GM18507 (cell line): ENCODE measurements around the gene DTNB.

Source experiments
- DNase-seq: peaks from one replicate; pipeline ENCODE4 v3.0.0; 2011; ENCODE audit warnings: low read depth; ENCODE audit not compliant: insufficient read length; ENCODE audit errors: extremely low spot score
- FAIRE-seq: peaks from 2 replicates; lab custom pipeline; 2011; peaks lifted over from hg19 to GRCh38; lab: Jason Lieb, UNC

The DTNB gene

DNA sequence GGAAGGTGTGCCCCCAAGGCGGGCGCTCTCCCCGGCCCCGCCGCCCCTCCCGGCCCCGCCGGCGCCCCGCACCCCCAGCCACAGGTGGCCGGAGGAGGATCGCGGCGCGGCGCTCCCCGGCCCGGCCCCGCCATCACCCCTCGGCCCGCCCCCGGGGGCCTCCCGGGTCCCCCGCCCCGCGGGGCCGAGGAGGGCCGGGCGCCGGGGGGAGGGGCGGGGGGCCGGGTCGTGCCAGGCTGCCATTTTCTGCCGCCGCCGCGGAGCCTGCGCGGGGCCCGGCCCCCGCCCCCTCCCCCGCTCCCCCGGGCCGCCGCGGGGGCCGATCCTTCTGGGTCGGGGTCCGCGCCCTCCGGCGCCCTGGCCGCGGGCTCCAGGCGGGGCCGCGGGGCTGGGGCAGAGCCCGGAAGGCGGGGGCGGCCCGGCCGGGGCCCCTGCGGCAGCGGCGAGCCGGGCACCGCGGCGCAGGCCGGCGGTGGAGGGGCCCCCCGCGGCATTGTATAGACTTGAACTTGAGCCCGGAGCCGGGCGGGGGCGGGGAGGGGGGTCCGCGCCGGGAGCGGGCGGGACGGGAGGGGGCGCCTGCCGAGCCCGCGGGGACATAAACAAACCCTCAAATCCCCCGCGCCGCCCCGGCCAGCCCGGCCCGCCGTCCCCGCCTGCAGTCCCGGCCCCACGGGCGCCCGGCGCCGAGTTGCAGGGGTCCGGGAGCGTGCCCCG, 332.2 kb downstream of the DTNB start:
- no peak for DNase-seq
- FAIRE-seq: no peak

DNA sequence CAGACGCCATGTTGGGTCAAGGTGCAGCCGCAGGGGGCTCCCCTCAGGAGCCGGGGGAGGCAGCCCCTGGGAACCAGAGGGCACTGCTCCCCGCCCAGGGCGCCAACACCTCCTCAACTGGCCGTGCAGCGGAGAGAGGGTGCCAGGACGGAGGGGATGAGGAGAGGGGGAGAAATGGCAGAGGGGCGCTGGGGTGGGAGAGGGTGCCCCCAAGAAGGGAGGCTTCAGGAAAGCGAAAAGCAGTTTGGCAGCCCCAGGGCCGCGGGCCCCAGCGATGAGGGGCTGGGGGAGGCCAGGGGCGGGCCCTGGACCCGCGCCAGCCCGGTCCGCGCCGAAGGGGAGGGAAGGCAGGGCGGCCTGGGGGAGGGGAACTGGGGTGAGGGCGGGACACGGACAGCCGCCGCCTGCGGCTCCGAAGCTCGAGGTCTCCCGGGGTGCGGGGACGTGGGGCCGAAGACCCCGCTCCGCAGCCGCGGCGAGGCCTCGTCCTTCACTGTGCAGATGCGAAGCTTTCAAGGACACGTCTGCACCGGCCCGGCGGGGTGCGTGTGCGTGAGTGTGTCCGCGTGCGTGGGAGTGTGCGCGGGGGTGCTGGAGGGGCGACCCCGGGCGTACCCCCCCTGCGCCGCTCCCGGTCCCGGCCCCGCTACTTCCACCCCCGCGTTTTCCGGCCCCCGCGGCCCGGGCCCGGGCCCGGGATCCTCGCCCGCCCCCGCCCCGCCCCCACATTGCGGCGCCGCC, 333.0 kb downstream of the DTNB start:
- DNase-seq: no peak
- FAIRE-seq: no peak

DNA sequence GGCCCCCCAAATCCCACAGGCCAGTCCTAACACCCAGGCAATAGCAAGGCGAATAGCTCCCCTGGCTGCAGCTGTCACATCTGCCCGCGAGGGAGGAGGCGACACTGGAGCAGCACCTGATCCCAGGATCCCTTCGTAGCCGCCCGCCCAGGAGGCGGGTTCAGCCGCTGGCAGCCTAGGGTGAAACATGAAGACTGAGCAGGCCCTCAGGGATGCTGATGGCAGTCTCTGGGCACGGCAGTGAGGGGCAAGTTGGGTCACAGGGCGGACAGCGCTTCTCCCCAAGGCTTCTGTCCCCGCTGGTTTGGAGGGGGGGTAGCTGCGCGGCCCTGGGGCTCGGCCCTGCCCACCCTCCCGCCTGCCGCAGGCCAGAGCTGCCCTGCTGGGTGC, 333.6 kb downstream of the DTNB start:
- DNase-seq (no peak), FAIRE-seq (no peak)

DNA sequence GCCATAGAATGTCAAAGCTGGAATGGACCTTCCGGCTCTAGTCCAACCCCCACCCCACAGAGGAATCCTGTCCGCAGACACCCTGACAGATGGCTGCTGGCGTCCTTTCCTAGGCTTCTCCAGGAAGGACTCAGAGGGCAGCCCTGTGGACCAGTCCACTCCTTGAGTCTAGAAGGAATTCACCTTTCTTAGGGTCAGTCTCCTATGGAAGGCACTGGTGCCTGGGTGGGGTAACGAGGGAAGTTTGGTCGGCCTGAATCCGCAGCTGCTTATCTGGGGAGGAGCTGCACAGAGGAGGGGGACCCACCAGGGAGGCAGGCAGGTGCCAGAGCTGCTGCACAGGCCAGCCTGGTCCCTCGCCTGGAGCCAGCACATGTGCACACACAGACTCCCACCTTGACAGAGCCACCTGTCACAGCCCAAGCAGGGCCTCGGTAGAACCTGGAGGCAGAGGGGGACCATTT, 334.1 kb downstream of the DTNB start:
- FAIRE-seq (no peak), DNase-seq (no peak)

DNA sequence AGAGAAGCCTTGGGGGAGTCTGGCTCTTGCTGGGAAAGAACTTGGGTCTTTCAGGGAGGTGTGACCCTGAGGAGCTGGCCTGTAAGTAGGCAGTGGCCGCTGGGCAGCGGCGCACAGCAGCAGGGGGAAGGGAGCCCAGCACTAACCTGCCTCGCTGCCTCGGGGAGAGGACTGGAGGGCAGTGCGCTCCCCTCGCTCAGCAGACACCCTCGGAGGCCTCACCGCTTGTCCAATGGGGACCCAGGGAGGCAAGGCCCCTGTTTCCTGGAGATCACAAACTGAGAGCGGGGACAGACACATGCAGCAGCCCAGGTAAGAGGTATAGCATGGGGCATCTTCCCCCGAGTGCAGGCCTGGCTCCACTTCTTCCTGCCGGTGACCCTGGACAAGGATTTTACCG, 335.0 kb downstream of the DTNB start:
- no peak for DNase-seq
- no peak for FAIRE-seq

DNA sequence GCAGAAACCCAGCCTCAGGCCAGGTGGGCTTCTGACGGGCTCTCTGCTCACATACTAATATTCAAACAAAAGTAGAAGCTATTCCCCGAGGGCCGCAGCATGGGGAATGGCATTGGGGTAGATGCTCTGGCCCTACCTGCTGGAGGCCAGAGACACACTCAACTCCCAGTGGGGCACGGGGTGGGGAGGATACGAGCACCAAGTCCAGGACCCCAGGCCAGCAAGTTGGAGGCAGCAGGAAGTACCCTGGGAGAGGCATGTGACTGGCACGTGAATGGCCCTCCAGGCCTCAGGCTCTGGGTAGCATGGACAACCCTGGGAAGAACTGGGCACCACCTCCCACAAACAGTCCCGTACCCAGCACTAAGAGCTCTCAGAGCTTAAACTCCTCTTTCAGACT, 335.5 kb downstream of the DTNB start:
- no peak for FAIRE-seq

DNA sequence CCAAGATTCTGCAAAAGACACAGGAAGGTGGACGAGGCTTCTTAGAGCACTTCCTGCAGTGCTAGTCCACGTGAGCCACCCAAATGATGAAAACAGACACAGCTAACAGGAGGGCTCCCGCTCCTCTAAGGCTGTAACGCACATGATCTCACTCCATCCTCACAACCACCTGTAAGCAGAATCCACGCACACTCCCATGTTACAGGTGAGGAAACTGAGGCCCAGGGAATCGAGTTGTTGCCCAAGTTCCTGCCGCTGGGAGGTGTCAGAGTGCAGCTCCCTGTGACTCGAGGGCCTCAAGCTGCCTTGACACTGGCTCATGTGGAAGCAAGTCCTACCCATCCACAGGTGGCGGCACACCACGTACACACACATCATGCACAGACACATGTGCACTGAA, 336.1 kb downstream of the DTNB start:
- FAIRE-seq (no peak), DNase-seq (no peak)

More for the DNA sequence above, 335.5 kb downstream of the DTNB start:
- DNase-seq: no peak

DNA sequence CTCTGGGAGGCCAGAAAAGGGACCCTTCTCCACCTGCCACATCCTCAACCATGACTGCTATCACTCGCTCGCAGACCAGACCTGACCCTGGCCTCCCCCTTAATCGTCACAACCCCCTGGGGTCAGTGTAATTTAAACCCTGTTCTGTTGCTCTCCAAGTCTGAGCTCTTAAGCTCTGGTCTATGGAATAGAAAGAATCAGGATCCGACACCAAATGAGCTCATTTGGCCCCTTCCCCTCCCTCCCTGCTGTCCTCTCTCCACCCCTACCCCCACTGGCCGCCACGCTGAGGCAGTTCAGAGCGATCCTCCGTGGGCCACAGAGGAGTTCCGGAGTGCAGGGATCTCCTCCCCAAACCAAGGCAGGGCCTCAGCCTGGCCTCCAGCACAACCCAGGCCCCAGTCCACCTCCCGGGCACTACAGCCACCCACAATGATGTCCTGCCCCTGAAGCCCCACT, 337.0 kb downstream of the DTNB start:
- no peak for DNase-seq
- FAIRE-seq: no peak

DNA sequence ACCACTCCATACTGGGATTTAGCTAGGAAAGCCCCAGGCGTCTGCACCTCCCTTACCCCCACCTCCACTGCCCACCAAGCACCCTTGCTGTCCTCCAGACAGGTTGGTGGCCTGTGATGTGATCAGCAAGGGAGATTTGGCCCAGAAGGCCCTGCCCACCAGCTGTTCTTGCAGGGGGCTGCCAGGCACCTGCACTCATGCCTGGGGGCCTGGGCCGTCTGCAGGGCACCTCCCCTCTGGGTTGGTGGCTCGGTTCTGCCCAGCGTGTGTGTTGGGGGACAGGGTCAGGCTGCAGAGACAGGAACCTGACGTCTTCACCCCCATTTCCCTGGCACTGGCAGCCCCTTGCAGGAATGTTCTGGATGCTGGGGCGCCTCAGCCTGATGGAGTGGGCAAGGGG, 337.4 kb downstream of the DTNB start:
- DNase-seq (no peak), FAIRE-seq (no peak)

DNA sequence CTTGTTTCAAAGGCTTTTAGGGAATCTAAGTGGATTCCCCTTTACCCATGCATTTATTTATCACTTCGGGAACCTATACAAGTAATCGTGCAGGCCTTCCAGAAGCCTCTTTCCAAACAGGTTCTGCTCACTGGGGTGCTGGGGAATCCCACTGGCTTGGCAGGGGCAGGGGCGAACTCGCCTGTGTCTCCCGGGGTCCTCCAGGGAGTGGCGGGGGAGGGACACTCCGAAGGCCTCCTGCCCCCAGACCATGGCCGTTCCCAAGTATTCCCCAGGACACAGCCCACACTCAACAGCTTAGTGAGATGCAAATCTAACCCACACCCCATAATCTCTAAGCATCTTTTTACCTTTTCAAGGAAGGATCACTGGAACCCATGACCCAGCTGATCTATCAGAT, 338.2 kb downstream of the DTNB start:
- FAIRE-seq: no peak
- DNase-seq: no peak

DNA sequence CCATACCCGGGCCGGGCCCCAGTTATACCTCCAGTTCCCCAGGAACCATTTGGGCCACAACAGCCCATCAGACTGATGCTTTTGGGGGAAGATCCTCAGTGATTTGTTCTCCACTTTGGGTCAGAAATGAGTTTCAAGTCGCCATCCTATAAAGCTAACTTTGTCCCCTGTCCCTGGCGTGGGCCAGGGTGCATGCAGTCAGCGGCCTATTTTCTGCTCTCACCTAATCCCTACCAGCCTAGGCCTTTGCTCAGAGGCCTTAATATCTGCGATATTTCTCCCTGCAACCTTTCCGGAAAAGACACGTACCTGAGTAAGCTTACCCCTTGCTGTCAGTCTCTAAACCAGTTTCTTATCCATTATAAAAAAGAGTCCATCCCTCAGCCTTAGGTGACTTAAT, 338.9 kb downstream of the DTNB start:
- no peak for FAIRE-seq

DNA sequence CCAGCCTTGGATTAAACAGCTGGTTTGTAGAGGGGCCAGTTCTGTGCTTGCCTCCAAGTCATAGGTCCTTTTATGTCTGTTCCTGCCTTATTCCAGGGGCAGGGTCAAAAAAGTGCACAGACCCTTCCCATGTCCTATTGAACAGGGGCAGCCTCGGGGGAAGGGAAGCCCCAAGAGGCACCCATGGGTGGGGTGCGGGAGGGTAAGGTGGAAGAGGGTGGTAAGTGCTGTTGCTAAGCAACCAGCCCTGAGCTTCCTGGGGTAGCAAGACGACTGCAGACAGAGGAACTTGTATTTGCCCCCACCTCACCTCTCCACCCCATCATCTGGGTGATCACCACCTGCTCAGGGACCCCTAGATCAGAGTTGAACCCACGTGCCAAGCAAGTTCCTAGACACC, 339.4 kb downstream of the DTNB start:
- no peak for FAIRE-seq
- DNase-seq: no peak

More for the DNA sequence above, 338.9 kb downstream of the DTNB start:
- DNase-seq: no peak

DNA sequence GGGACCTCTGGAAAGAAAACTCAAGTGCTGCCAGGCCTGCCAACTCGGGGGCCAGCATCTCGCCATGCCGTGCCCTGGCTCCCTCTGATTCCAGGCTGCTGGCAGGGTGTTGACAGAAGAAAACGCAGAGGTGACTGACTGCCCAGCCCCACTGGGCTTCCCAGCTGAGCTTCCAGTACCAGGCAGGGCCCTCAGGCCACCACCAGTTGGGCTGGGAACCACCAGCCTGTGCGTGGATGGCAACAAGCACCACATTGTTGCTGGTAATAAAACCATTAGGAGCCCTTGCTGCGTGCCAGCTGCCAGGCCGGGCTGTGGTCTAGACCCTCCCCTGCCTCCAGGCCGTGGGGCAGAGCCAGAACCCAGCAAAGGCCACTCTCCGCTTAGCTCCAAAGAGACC, 340.8 kb downstream of the DTNB start:
- FAIRE-seq (no peak), DNase-seq (no peak)

DNA sequence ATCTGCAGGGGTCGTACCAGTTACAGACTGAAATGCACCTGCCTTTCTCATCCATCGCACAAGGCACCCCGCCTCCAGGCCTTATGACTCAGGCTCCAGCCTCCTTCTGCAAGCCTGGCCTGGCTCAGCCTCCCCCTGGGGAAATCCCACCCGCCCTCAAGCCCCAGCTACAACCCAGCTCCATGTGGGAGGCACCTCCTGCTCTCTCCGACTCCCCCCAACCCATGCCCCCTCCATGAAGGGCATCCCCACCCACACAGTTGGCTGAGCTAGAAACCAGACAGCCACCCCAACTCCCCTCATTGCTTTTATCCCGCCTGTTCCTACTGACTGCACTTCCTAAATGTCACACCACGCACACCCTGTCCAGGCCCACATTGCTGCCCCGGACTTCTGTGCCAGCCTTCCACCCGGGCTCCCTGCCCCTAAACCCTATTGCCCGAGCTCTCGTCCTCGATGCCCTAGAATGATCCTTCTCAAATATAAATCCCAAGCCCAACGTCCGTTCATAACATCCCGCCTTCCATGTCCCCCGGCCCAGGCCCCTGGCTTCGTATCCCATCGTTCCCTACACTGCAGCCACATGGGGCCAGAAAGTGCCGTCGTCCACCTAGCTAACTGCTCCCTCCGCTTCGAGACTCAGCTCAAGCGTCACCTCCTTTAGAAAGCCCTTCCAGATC, 341.6 kb downstream of the DTNB start:
- DNase-seq (no peak), FAIRE-seq (no peak)

DNA sequence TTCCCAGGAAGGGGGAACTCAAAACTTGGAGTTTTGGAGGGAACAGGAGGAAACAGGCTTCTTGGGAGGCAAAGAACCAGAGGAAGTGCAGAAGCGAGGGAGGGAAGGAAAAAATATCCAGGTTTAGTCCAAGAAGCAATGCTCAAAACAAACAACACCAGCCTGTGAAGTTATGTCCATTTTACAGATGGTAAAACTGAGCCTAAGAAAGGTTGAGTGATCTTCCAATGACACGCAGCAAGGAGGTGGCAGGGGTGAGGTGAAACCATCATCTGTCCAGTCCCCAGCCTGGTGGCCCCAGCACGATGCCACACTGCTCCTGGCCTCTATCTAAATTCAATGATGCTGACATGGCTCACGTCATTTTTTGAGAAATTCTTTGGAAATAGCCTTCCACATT, 342.4 kb downstream of the DTNB start:
- DNase-seq (no peak), FAIRE-seq (no peak)

DNA sequence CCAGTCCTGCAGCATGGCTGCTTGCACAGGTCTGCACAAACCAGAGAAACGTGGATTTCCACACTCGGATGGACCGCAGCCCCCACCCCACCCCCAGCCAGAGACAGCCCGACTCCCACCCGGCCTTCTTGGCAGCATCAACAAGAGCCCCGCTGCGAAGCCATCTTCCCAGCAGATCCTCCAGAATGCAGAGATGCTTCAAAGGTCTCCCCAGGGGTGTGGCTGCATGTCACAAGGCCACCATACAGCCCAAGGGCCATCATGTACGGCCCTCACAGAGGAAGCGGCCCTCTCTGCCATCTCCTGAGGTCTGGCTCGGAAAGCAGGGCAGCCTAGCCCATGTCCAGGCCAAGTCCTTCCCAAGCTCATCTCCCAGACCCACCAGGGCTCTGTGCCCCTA, 343.1 kb downstream of the DTNB start:
- FAIRE-seq: no peak
- no peak for DNase-seq

DNA sequence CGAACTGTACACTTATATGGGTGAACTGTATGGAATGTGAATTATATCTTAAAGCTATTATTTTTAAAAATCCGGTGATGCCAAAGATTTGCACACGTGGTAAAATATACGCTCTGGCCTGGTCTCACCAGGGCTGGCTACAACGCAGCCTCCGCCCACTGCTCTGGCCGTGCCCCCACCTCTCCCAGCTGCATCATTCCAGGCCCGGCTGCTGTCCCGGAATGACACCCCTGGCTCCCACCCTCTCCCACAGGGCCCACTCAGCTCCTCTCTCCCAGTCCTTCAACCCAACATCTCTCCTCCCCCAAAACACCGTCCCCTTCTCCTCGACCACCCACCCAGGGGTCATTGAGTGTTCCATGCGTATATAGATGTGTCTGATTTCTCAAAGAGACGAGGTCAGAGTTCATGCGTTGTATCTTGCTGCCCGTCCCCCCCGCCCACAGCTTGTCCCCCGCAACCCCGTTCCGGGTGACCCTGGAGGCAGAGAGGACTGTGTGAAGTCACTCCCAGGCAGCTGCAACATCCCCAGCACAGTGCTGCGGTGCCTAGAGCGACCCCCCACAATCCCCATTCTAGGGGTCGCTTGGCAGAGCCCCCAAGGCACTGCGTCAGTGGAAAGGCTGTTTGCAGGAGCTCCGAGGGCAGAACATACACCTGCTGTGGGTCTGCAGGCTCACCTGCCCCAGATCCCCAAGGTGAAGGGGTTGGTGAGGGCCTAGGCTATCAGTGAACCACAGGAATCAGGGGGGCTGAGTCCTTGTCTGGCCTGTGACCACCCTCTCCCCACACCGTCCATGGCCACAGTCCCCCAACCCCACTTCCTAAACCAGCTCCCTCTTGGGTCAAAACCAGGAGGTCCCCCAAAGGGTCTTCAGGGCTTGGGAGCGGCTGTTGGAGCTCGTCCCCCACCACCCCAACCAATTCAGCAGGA, 345.0 kb downstream of the DTNB start:
- DNase-seq (no peak), FAIRE-seq (no peak)
